BE2C (cell line): ENCODE results near the gene KCNN3.
A peak's percentile ranks its signal among the peaks of the same experiment; 100 is the strongest.

Source experiments
- DNase-seq: peaks from one replicate; pipeline ENCODE4 v3.0.0-alpha.2; 2020
- H3K27me3 ChIP-seq: fragments of 250-450 bp; sonication (Bioruptor Pico); 2 replicates; pipeline ENCODE4 v1.5.1; 2020; ENCODE audit warnings: mild to moderate bottlenecking
- H3K36me3 ChIP-seq: fragments of 250-450 bp; sonication (Bioruptor Pico); 2 replicates; pipeline ENCODE4 v1.5.1; 2020; ENCODE audit warnings: mild to moderate bottlenecking
- H3K4me1 ChIP-seq: fragments of 250-450 bp; sonication (Bioruptor Pico); 2 replicates; pipeline ENCODE4 v1.5.1; 2020
- H3K4me3 ChIP-seq: 2 replicates; pipeline ENCODE4 v1.5.1; 2011; ENCODE audit warnings: low read depth, low read length
- H3K9me3 ChIP-seq: fragments of 250-450 bp; sonication (Bioruptor Pico); 2 replicates; pipeline ENCODE4 v1.5.1; 2020
- TF ChIP-seq, protein P1 (sequence below): IDR thresholded peaks from 2 replicates; pipeline ENCODE4 v1.5.1; 2012; ENCODE audit warnings: mild to moderate bottlenecking, low read depth, low read length

Gene KCNN3

DNA sequence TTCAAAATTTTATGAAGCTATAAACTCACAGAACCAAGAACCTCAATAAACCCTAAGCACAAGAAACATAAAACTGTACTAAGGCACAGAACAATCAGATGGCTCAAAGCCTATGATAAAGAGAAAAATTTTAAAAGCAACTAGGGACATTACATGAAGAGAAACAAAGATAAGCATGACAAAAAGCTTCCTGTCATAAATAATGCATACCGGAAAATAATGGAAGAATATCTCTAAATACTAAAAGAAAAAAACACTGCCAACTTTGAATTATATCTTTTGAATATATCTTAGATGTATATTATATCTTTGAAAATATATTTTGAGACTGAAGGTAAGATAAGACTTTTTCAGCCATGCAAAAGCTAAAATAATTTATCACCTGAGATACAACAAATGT lies 21.4 kb upstream of the KCNN3 start:
- TF ChIP-seq, protein P1, sequence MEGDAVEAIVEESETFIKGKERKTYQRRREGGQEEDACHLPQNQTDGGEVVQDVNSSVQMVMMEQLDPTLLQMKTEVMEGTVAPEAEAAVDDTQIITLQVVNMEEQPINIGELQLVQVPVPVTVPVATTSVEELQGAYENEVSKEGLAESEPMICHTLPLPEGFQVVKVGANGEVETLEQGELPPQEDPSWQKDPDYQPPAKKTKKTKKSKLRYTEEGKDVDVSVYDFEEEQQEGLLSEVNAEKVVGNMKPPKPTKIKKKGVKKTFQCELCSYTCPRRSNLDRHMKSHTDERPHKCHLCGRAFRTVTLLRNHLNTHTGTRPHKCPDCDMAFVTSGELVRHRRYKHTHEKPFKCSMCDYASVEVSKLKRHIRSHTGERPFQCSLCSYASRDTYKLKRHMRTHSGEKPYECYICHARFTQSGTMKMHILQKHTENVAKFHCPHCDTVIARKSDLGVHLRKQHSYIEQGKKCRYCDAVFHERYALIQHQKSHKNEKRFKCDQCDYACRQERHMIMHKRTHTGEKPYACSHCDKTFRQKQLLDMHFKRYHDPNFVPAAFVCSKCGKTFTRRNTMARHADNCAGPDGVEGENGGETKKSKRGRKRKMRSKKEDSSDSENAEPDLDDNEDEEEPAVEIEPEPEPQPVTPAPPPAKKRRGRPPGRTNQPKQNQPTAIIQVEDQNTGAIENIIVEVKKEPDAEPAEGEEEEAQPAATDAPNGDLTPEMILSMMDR: no peak
- H3K36me3 ChIP-seq: no peaks in the 10 kb centered on the region
- no peaks in the 10 kb centered on the region for H3K9me3 ChIP-seq
- no peak for DNase-seq
- peaks cover 9% of the 10 kb centered on the region for H3K4me1 ChIP-seq
- H3K4me3 ChIP-seq: no peak overlapping the region
- H3K27me3 ChIP-seq: no peaks in the 10 kb centered on the region

GRCh38 chr1:154888757-154889156 lies 18.7 kb upstream of the KCNN3 start:
- TF ChIP-seq, protein P1: no peak
- Histone ChIP-seq H3K36me3 (no peaks in the 10 kb centered on the region), H3K4me3 (no peak overlapping the region), H3K9me3 (no peaks in the 10 kb centered on the region), H3K4me1 (peaks cover 13% of the 10 kb centered on the region), H3K27me3 (no peaks in the 10 kb centered on the region)
- no peak for DNase-seq

DNA sequence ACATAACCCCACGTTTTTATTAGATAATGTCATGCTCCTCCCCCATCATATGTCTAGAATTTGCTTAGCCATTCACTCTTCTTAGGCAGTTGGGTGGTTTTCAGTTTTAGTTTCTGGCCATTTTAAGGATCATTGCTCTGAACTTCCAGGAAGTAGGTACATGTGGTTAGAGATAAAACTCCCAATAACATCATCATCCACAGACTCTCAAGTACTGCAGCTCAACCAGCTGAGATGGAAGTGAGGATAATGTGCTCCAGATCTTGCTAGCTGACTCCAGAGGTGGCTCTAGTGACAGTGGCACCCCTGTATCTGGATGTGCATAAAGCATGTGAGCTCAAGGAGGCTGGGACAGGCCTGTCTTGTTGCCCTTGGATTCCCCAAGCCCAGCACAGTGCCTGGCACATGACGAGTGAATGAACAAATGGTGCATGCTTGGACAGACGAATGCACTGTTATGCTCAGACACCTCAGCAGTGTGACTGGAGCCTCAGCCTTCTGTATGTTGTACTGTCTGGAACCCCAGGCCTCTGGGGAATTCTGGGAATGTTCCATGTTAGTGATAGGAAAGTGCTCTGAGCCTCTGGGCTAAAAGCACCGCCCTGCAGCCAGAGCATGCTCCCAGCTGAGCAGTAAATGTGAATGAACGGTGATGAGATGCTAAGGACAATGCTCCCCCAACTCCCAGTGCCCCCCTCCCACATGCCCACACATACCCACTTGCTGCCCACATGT lies 16.4 kb upstream of the KCNN3 start:
- H3K27me3 ChIP-seq: no peaks in the 10 kb centered on the region
- TF ChIP-seq, protein P1: no peak
- no peaks in the 10 kb centered on the region for H3K36me3 ChIP-seq
- no peak overlapping the region for H3K4me3 ChIP-seq
- no peaks in the 10 kb centered on the region for H3K9me3 ChIP-seq
- DNase-seq: peak; percentile 50
- peaks cover 13% of the 10 kb centered on the region for H3K4me1 ChIP-seq

- no peak overlapping the region for H3K4me3 ChIP-seq
- H3K4me1 ChIP-seq: peaks cover 13% of the 10 kb centered on the region
- TF ChIP-seq, protein P1: no peak
- DNase-seq: no peak
- no peaks in the 10 kb centered on the region for H3K36me3 ChIP-seq
- H3K27me3 ChIP-seq: no peaks in the 10 kb centered on the region
- H3K9me3 ChIP-seq: no peaks in the 10 kb centered on the region
These were observed 15.0 kb upstream of the KCNN3 start for GRCh38 chr1:154884869-154885701.

- Histone ChIP-seq H3K4me1 (peaks cover 13% of the 10 kb centered on the region), H3K9me3 (no peaks in the 10 kb centered on the region), H3K27me3 (no peaks in the 10 kb centered on the region), H3K4me3 (no peak overlapping the region), H3K36me3 (no peaks in the 10 kb centered on the region)
- no peak for DNase-seq
- TF ChIP-seq, protein P1: no peak
These were observed 14.1 kb upstream of the KCNN3 start for GRCh38 chr1:154883919-154884868.
